ENCODE data around the gene EFCC1. TPM values are rescaled to one million over a fixed set of nuclear protein-coding genes. Genes with fewer than 3 reads are reported as not detected.

The EFCC1 gene
- total and polyA plus RNA-seq, 2 experiments from 2014 or later: 0.23 to 0.50 TPM

DNA sequence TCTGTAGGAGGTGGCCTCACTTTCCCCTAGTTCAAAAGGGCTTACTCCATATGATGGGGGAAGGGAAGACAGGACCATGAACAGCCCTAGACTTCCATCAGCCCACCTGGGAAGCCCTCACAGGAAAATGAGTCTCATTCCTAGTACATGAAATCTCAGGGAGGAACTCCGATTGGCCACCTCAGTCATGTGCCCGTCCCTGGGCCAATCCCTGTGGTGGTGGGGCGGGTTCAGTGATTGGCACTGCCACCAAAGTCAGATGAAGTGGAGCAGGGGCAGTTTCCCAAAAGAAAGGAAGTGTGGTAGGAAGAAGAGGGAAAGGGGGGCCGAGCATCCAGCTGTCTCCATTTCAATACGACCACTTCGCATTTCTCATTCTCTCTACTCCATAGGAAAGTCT, 33.5 kb downstream of the EFCC1 start:
- H3K4me3 ChIP-seq: no peak overlapping the region
- no peak overlapping the region for H3K27ac ChIP-seq
- no peaks in the 10 kb centered on the region for H3K79me2 ChIP-seq
- H3K27me3 ChIP-seq: no peaks in the 10 kb centered on the region
- TF ChIP-seq EZH2phosphoT487 (IDR thresholded peaks at IDR 0.05; ENCODE audit: low read depth, severe bottlenecking, unreplicated experiment) (no peak), CTCF (IDR thresholded peaks at IDR 0.05; ENCODE audit: poor library complexity) (no peak), EZH2 (IDR thresholded peaks at IDR 0.05; ENCODE audit: borderline replicate concordance) (no peak)
- H3K9me3 ChIP-seq (ENCODE audit: low read depth): no peaks in the 10 kb centered on the region
- no peaks in the 10 kb centered on the region for H3K36me3 ChIP-seq (replicated peaks; ENCODE audit: insufficient read depth, low read depth)
- no peak overlapping the region for H3K4me2 ChIP-seq
- WGBS (ENCODE audit: low lambda C conversion rate, missing lambda C conversion rate): 89% methylated on average over 6 of the region's 6 CpGs
- H3K4me1 ChIP-seq (ENCODE audit: insufficient read depth): no peaks in the 10 kb centered on the region
- no peak for DNase-seq (ENCODE audit: low spot score)
- no peaks in the 10 kb centered on the region for H4K20me1 ChIP-seq (ENCODE audit: insufficient read depth, poor library complexity, severe bottlenecking)
- no peaks in the 10 kb centered on the region for H3K9me2 ChIP-seq (replicated peaks; ENCODE audit: insufficient read depth)
- H2AFZ ChIP-seq: no peak overlapping the region

DNA sequence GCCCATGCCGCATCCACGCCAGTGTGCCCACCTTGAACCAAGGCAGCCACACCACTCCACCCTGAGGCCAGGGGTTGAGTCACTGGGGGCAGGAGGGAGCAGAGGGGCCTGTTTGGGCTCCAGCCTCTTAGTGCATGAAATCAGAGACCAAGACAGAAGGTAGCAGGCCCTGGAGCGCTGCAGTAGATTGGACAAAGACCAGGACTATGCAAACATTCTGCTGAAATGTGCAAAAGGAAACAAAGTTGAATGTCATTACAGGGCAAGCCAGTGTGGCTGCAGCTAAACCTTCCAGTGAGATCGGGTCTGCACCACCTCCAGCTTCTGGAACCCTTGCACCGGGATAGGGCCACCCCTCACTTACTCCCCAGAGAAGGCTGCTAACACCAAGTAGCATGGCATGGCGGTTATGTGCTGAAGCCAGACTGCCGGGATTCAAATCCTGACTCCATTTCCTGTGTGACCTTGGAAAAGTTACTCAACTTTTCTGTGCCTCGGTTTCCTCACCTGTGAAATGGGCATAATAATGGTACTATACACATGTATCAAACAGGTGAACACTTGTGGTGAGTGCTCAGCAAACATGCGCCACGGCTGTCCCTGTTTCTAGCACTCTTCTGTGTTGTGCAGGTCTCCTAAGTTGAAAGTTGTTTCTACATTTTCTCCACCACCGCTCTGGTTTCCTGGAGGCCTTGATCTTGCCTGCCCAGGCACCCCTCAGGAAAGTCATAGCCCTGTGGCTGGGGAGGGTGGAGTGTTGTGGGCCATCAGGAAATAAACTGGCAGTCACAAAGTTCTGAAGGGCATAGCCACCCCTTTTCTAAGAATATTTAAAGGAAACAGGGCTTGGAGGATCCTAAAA, 34.5 kb downstream of the EFCC1 start:
- H3K27me3 ChIP-seq: no peaks in the 10 kb centered on the region
- no peaks in the 10 kb centered on the region for H3K79me2 ChIP-seq
- H3K9me3 ChIP-seq (ENCODE audit: low read depth): no peaks in the 10 kb centered on the region
- no peak for TF ChIP-seq EZH2 (IDR thresholded peaks at IDR 0.05; ENCODE audit: borderline replicate concordance)
- no peak for TF ChIP-seq CTCF (IDR thresholded peaks at IDR 0.05; ENCODE audit: poor library complexity)
- no peak for TF ChIP-seq EZH2phosphoT487 (IDR thresholded peaks at IDR 0.05; ENCODE audit: low read depth, severe bottlenecking, unreplicated experiment)
- no peak for DNase-seq (ENCODE audit: low spot score)
- no peaks in the 10 kb centered on the region for H3K9me2 ChIP-seq (replicated peaks; ENCODE audit: insufficient read depth)
- no peaks in the 10 kb centered on the region for H4K20me1 ChIP-seq (ENCODE audit: insufficient read depth, poor library complexity, severe bottlenecking)
- 88% methylated on average over 11 of the region's 11 CpGs for WGBS (ENCODE audit: low lambda C conversion rate, missing lambda C conversion rate)
- H3K36me3 ChIP-seq (replicated peaks; ENCODE audit: insufficient read depth, low read depth): no peaks in the 10 kb centered on the region
- no peak overlapping the region for H2AFZ ChIP-seq
- no peak overlapping the region for H3K27ac ChIP-seq
- H3K4me1 ChIP-seq (ENCODE audit: insufficient read depth): no peaks in the 10 kb centered on the region
- H3K4me3 ChIP-seq: no peak overlapping the region
- H3K4me2 ChIP-seq: no peak overlapping the region

DNA sequence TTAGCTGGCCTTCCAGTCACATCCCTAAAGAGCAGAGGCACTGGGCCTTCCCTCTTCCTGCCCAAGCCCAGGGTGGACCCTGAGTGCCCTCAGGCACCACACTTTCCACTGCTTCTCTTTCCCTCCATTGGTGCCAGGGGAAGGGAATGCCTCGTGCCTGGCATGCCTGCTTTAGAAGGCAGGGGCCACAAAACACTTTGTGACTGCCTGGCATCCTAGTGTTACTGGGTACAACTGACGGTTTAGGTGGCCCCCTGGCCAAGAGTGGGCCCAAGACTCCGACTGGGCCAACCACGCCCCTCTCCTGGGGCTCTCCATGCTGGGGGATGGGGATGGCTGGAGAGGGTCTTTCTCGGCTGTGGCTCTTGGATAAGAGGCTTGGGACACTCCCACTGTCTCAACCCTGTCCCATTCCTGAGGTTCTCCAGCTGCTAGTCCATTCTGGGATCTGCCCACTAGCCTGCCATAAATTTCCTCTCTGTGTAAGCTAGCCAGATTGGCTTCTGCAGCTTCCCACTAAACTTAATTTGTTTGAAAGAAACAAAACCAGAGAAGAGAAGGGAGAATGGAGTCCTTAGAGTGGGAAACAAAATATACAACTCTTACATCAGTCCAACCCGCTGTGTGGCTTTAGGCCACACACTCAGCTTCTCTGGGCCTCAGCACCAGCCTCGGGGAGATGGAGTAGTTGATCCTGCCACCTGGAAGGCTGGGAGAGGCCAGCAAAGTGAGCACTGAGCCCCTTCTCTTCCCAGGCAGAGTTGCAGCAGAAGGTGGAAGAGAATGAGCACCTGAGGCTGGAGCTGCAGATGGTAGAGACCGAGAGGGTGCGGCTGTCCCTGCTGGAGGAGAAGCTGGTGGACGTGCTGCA, 35.4 kb downstream of the EFCC1 start:
- Histone ChIP-seq H3K4me3 (no peak overlapping the region), H4K20me1 (ENCODE audit: insufficient read depth, poor library complexity, severe bottlenecking) (no peaks in the 10 kb centered on the region), H3K9me3 (ENCODE audit: low read depth) (no peaks in the 10 kb centered on the region), H3K27me3 (no peaks in the 10 kb centered on the region), H2AFZ (no peak overlapping the region), H3K9me2 (replicated peaks; ENCODE audit: insufficient read depth) (no peaks in the 10 kb centered on the region), H3K4me1 (ENCODE audit: insufficient read depth) (no peaks in the 10 kb centered on the region), H3K36me3 (replicated peaks; ENCODE audit: insufficient read depth, low read depth) (no peaks in the 10 kb centered on the region), H3K79me2 (no peaks in the 10 kb centered on the region), H3K4me2 (no peak overlapping the region), H3K27ac (no peak overlapping the region)
- 92% methylated on average over 10 of the region's 10 CpGs for WGBS (ENCODE audit: low lambda C conversion rate, missing lambda C conversion rate)
- DNase-seq (ENCODE audit: low spot score): no peak
- TF ChIP-seq EZH2 (IDR thresholded peaks at IDR 0.05; ENCODE audit: borderline replicate concordance) (no peak), EZH2phosphoT487 (IDR thresholded peaks at IDR 0.05; ENCODE audit: low read depth, severe bottlenecking, unreplicated experiment) (no peak), CTCF (IDR thresholded peaks at IDR 0.05; ENCODE audit: poor library complexity) (no peak)
